ENCODE measurements around the gene TULP1.

The TULP1 gene

GRCh38 chr6:35483893-35484645, 28.6 kb downstream of the TULP1 start:
- no peak for DNase-seq (ENCODE audit: low spot score)

GRCh38 chr6:35483490-35483889, 29.2 kb downstream of the TULP1 start:
- DNase-seq (ENCODE audit: low spot score) = no peak

- no peak for DNase-seq (ENCODE audit: low spot score)
Measured at GRCh38 chr6:35483062-35483461, 29.6 kb downstream of the TULP1 start.

GRCh38 chr6:35481226-35481625, 31.5 kb downstream of the TULP1 start:
- DNase-seq (ENCODE audit: low spot score) = no peak

GRCh38 chr6:35480176-35480575, 32.5 kb downstream of the TULP1 start:
- DNase-seq (ENCODE audit: low spot score) = no peak

GRCh38 chr6:35478259-35478658, 34.4 kb downstream of the TULP1 start:
- DNase-seq (ENCODE audit: low spot score) = no peak

- no peak for DNase-seq (ENCODE audit: low spot score)
Measured at GRCh38 chr6:35477551-35478179, 35.0 kb downstream of the TULP1 start.

- no peak for DNase-seq (ENCODE audit: low spot score)
Measured at GRCh38 chr6:35477028-35477427, 35.7 kb downstream of the TULP1 start.

- no peak for DNase-seq (ENCODE audit: low spot score)
Measured at GRCh38 chr6:35476004-35476403, 36.7 kb downstream of the TULP1 start.

- DNase-seq (ENCODE audit: low spot score) = no peak
Measured at GRCh38 chr6:35475573-35475972, 37.1 kb downstream of the TULP1 start.

GRCh38 chr6:35474942-35475570, 37.6 kb downstream of the TULP1 start:
- DNase-seq (ENCODE audit: low spot score) = no peak

- DNase-seq (ENCODE audit: low spot score) = no peak
Measured at GRCh38 chr6:35474131-35474941, 38.4 kb downstream of the TULP1 start.

GRCh38 chr6:35473850-35474130, 38.9 kb downstream of the TULP1 start:
- no peak for DNase-seq (ENCODE audit: low spot score)

GRCh38 chr6:35473075-35473849, 39.4 kb downstream of the TULP1 start:
- DNase-seq (ENCODE audit: low spot score) = no peak

GRCh38 chr6:35471836-35472345, 40.8 kb downstream of the TULP1 start:
- DNase-seq (ENCODE audit: low spot score) = no peak

- no peak for DNase-seq (ENCODE audit: low spot score)
Measured at GRCh38 chr6:35470663-35471120, 42.0 kb downstream of the TULP1 start.

- no peak for DNase-seq (ENCODE audit: low spot score)
Measured at GRCh38 chr6:35469751-35470662, 42.7 kb downstream of the TULP1 start.

- no peak for DNase-seq (ENCODE audit: low spot score)
Measured at GRCh38 chr6:35468980-35469750, 43.5 kb downstream of the TULP1 start.

GRCh38 chr6:35468181-35468979, 44.3 kb downstream of the TULP1 start, which contains the start of gene RPL10A:
RPL10A (plus strand) TSS chr6:35468401; CDS start chr6:35468435, 34 bp downstream.
- DNase-seq (ENCODE audit: low spot score) = peak; percentile 97

Measured in COLO829 (cell line).